Activated naive CD4-positive, alpha-beta T cell treated with anti-CD3 and anti-CD28 coated beads, Interleukin-2, amount 50 U/mL, for 16 hours (primary cell): ENCODE measurements around the gene AXIN1.
A peak's percentile ranks its signal among the peaks of the same experiment; 100 is the strongest.
"Not testable (repeated sequence)": the region's sequence is repeated elsewhere in the genome, so short reads cannot be mapped to it uniquely, and the experiment has no call there.

Experiments
- DNase-seq: peaks from one replicate; pipeline ENCODE4 v3.0.0-alpha.2; 2020

AXIN1 gene

DNA sequence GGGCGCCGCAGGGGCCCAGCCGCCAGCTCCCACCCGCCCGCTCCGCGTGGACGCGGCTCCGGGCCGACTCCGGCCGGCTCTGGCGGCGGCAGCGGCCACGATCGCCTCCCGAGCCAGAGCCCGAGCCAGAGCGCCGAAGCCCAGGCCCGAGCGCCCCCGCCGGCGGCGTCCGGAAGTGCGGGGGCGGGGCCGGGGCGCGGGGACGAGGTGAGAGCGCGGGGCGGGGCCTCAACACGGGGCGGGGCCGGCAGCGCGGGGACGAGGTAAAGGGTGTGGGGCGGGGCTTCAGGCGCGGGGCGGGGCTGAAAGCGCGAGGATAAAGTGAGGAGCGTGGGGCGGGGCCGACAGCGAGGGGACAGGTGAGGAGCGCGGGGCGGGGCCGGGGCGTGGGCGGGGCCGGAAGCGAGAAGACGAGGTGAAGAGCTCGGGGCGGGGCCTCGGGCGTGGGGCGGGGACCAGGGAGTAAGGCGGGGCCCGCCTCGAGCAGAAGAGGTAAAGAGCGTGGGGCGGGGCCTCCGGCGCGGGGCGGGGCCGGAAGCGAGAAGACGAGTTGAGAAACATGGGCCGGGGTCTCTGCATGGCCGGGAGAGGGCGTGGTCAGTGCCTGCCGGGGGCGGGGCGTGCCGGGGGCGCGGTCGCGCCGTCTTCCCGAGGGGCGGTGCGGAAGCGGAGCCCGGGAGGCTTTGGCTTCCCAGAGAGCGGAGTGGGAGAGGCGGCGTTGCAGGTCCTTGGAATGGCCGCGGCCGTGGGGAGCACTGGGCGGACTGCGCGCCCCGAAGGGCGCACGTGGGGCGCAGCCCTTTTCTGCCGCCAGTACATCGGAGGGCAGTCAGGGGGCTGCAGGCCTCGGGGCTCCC lies at the start of gene AXIN1:
Gene AXIN1 (minus strand): TSS at position 177 of the 857 bp plus-strand sequence. CDS start 5,698 bp downstream, outside the sequence.
- DNase-seq, result peak; percentile 100

GRCh38 chr16:401468-402348 lies 49.2 kb upstream of the AXIN1 start, which contains the start of gene DECR2:
Gene DECR2 (plus strand): TSS chr16:401885. CDS start chr16:401964, 79 bp downstream.
- peak; percentile 98 for DNase-seq

DNA sequence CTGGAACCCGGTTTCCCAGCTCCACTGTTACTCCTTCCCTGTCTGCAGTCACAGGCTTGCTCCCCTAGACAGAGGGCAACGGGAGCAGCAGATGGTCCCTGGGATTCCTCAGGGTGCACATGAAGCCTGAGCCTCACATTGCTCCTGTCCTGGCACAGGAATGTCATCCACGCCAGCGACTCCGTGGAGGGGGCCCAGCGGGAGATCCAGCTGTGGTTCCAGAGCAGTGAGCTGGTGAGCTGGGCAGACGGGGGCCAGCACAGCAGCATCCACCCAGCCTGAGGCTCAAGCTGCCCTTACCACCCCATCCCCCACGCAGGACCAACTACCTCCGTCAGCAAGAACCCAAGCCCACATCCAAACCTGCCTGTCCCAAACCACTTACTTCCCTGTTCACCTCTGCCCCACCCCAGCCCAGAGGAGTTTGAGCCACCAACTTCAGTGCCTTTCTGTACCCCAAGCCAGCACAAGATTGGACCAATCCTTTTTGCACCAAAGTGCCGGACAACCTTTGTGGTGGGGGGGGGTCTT lies 47.6 kb upstream of the AXIN1 start:
- no peak for DNase-seq

DNA sequence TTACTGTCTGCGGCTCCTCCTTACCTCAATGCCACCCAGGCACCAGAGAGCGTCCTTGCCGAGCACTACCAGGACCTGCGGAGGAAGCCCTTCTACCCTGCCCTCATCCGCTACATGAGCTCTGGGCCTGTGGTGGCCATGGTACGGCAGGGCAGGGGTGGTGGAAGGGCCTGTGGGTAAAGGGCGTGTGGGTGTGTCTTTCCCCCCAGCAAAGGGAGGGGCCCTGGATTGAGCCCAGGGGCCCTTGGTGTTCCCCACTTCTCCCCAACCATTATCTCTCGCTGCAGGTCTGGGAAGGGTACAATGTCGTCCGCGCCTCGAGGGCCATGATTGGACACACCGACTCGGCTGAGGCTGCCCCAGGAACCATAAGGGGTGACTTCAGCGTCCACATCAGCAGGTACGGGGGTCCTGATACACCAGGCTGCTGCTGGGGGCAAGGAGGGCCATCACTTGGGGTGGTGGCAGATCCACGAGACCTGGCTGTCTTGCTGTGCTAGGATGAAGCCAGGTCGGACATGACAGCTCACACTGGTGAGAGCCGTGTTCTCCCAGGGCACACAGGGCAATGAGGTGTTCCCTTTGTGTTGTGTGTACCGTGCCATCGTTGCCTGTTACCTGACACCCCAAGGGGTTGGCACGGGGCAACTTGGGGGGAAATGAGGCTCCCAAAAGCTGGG lies 47.0 kb upstream of the AXIN1 start:
- DNase-seq, result no peak

DNA sequence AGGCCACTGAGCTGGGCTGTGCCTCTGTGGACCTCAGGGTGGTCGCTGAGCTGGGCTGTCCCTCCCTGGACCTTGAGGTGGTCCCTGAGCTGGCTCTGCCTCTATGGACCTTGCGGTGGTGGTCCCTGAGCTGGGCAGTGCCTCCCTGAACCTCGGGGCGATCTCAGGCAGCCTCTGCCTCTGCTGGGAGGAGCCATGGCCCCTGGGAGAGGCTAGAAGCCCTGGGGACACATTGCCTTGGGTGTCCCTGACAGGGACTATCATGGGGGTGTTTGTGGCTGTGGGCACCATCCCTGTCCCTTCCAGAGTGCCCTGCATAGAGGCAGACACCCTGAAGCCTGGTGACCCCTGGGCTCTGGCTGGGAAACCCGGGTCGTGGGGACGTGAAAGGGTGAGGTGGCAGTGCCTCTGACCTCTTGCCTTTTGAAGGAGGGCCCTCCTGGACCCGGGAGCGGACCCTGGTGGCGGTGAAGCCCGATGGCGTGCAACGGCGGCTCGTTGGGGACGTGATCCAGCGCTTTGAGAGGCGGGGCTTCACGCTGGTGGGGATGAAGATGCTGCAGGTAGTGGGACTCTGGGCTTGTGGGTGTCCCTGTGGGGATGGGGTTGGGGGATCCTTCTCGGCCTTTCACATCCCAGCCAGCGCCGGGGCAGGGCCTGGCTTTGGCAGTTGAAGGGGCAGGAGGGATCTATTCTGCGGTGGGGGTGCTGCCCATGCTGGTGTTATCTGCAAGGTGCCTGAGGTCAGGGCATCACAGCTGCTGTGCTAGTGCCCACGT lies 46.2 kb upstream of the AXIN1 start:
- DNase-seq, result no peak

- DNase-seq, result peak; percentile 44
These were observed 45.3 kb upstream of the AXIN1 start for GRCh38 chr16:397736-398332.

- DNase-seq, result peak; percentile 35
These were observed 44.7 kb upstream of the AXIN1 start, which contains the start of gene NME4 for GRCh38 chr16:397135-397661. Gene NME4 (plus strand): TSS chr16:397199. CDS start chr16:397223, 24 bp downstream.

DNA sequence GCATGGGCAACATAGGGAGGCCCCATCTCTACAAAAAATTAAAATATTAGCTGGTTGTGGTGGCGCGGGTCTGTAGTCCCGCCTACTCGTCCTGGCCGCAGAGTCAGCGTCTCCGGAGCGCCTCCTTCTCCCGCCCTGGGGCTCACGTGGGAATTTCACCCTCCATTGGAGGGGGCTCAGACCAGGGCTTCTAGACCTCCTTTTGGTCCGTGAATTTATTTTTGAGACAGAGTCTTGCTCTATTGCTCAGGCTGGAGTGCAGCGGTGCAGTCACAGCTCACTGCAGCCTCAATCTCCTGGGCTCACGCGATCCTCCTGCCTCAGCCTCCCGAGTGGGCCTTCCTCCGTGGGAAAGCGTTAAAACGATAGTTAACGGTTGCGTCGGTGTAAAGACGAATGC lies 44.1 kb upstream of the AXIN1 start:
- DNase-seq, result no peak

DNA sequence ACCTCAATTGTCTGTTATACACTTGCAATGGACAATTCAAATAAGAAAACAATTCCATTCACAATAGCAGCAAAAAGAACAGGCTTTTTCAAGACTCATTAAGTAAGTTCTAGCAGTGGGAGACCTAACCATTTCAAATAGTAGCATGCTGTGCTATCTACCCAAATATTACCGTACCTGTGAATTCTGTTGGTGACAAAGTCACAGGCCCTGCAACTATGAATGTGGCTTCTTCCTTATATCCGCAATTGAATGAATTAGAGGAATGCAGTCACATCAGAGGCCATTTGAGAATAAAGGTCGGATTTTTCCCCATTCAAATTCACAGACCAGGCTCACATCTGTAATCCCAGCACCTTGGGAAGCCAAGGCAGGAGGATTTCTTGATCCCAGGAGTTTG lies 43.7 kb upstream of the AXIN1 start:
- DNase-seq, result no peak

DNA sequence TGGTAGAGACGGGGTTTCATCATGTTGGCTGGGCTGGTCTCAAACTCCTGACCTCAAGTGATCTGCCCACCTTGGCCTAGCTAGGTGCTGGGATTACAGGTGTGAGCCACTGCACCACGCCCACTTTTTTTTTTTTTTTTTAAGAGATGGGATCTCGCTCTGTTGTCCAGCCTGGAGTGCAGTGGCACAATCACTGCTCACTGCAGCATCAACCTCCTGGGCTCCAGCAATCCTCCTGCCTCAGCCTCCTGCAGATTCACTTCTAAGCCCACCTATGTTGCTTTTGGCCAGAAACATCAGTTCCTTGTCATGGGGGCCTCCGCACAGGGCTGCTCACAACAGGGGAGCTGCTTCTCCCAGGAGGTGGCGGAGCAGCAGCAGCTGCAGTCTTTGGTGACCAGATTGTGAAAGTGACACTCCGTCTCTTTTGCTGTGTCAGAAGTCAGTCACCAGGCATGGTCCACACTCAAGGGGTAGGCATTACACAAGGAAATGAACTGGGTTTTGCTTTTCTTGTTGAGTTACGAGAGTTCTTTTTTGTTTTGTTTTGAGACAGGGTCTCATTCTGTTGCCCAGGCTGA lies 40.0 kb upstream of the AXIN1 start:
- no peak for DNase-seq

GRCh38 chr16:391885-392335 lies 39.4 kb upstream of the AXIN1 start:
- peak; percentile 75 for DNase-seq

DNA sequence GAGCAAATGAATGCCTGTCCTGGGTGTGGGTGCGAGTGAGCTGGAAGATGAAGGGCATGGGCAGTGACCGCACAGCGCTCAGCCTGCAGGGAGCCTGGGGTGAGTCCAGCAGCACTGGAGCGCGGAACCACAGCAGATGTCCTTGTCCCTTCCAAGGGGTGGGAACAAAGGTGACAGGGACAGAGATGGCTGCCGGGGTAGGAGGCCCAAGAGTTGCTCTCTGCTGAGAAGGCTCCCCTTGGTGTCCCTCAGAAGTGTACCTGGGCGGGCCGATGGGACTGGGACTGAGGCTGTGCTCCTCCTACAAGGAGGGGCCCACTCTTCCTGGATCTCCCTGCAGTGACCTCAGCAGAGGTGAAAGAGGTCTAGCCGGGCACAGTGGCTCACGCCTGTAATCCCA lies 36.8 kb upstream of the AXIN1 start:
- no peak for DNase-seq

DNA sequence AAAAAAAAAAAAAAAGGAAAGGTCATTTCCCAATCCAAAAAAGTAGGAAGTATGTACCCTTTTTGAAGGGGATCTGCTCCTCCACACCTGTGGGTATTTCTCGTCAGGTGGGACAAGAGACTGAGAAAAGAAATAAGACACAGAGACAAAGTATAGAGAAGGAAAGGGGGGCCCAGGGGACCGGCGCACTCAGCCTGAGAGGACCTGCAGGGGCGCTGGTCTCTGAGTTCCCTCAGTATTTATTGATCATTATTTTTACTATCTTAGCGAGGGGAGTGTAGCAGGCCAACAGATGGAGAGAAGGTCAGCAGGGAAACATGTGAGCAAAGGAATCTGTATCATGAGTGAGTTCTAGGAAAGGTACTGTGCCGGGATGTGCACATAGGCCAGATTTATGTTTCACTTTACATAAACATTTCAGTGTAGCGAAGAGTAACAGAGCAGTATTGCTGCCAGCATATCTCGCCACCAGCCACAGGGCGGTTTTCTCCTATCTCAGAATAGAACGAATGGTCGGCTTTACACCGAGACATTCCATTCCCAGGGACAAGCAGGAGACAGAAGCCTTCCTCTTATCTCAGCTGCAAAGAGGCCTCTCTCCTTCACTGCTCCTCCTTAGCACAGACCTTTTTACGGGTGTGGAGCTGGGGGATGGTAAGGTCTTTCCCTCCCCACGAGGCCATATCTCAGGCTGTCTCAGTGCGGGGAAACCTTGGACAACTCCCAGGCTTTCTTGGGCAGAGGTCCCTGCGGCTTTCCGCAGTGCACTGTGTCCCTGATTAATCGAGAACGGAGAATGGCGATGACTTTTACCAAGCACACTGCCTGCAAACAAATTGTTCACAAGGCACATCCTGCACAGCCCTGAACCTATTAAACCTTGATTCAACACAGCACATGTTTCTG lies 35.5 kb upstream of the AXIN1 start:
- DNase-seq, result not testable (repeated sequence)

DNA sequence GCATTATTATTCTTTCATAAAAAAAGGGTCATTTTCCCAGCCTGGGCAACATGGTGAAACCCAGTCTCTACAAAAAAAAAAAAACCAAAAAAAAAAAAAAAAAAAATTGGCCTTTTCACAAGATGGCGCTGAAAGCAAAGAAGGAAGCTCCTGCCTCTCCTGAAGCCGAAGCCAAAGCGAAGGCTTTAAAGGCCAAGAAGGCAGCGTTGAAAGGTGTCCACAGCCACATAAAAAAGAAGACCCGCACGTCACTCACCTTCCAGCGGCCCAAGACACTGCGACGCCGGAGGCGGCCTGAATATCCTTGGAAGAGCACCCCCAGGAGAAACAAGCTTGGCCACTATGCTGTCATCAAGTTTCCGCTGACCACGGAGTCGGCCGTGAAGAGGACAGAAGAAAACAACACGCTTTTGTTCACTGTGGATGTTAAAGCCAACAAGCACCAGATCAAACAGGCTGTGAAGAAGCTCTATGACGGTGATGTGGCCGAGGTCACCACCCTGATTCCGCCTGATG lies 34.2 kb upstream of the AXIN1 start:
- no peak for DNase-seq

DNA sequence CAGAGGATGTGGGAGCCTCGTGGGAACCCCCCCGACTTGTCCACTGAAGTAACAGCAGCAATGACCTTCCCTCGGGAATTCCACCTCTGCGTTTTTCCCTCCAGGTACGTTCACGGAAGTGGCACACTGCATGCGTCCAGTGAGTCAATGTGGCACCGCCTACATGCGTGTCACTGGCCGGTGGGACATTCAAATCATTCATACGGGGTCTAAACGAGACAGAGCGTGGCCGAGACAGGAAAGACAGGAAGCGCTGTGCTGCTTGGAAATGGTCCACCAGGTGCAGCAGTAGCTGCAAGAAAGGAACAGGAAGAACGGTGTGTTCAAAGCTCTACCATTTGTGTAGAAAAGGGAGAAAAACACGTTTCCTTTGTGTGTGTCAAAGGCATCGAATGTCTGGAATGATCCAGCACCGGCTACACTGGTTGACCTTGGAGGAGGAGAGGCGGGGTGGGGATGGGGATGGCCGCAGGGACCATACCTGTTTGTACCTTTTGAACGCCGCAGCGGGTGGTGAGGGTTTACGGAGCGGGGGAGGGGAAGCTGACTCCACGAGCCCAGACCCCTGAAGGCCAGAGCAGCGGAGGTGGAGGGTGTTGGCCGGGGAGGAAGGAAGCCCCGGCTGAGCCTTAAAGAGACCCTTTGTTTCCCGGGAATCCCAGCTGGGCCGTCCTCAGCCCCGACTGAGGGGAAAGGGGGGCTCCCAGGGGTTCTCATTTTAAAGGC lies 31.0 kb upstream of the AXIN1 start:
- DNase-seq, result peak; percentile 44

GRCh38 chr16:381789-382717 lies 29.5 kb upstream of the AXIN1 start, which contains the start of gene PGAP6:
Gene PGAP6 (minus strand): TSS chr16:381978. CDS start chr16:381821, 157 bp downstream.
- DNase-seq, result peak; percentile 64
